Measurements from ENCODE around the gene LGALS7. TPM values are rescaled to one million over a fixed set of nuclear protein-coding genes. Genes with fewer than 3 reads are reported as not detected.

Gene LGALS7
- total and polyA plus RNA-seq, 2 of the 8 experiments (the other 6 are each of a cell fraction or from before 2014, with no cell fraction given) = 0.32 TPM; not detected in 1

GRCh38 chr19:38742296-38742695 is 31.0 kb downstream of the LGALS7 start (continued):
- TF ChIP-seq ATF2 (IDR thresholded peaks at IDR 0.05; ENCODE audit: low read length) = no peak
- TF ChIP-seq TAF1 (IDR thresholded peaks at IDR 0.05; ENCODE audit: low read depth, low read length) = no peak
- no peak for TF ChIP-seq E2F6 (IDR thresholded peaks at IDR 0.05)
- no peak for TF ChIP-seq ATF3 (IDR thresholded peaks at IDR 0.05; ENCODE audit: insufficient read depth, low read depth, low read length)
- TF ChIP-seq TBP (IDR thresholded peaks at IDR 0.05; ENCODE audit: low read depth, low read length) = no peak
- no peak for TF ChIP-seq GABPA (IDR thresholded peaks at IDR 0.05; ENCODE audit: borderline replicate concordance, insufficient read depth, low read length)

Measured in H1 (cell line).